NCI-H1105 (cell line): ENCODE measurements around the gene METAP2.
A peak's percentile ranks its signal among the peaks of the same experiment; 100 is the strongest.
"Not testable (repeated sequence)": the region's sequence is repeated elsewhere in the genome, so short reads cannot be mapped to it uniquely, and the experiment has no call there.

ENCODE experiments used
- DNase-seq: peaks from one replicate; lab custom pipeline; 2025; lab: John Stamatoyannopoulos, UW

METAP2 gene

DNA sequence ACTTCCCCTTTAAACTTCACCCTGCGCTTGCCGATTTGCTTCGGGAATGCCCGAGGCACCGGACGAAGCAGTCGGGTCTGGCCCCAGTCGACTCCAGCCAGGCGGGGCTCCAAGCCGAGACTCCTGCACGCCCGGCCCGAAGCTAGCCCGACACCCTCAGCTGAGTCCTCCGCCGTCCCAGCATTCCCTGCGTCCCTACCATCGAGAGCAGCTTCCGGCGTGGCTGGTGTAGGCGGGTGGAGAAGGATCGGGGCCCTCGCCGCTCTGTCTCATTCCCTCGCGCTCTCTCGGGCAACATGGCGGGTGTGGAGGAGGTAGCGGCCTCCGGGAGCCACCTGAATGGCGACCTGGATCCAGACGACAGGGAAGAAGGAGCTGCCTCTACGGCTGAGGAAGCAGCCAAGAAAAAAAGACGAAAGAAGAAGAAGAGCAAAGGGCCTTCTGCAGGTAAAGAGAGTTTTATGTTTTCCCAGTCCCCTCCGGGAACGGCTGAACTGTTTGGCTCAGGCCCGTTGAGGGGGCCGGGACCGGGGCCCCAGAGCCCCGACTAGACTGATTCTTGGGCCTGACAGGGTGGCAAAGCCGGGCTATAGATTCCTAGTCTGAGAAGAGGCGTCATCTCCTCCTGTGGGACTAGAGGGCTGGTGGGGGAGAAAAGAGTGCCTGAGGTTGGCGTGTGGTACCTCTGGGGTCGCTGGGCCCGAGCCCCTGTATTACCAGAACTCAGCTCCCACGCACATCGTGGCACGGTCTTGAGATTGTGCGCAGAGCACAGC is at the start of gene METAP2:
Gene METAP2 (plus strand): TSS at position 269 of the 776 bp plus-strand sequence. CDS start 28 bp downstream, at position 297.
- peak; percentile 94 for DNase-seq

GRCh38 chr12:95424271-95424994 is 49.5 kb upstream of the METAP2 start:
- DNase-seq: no peak

DNA sequence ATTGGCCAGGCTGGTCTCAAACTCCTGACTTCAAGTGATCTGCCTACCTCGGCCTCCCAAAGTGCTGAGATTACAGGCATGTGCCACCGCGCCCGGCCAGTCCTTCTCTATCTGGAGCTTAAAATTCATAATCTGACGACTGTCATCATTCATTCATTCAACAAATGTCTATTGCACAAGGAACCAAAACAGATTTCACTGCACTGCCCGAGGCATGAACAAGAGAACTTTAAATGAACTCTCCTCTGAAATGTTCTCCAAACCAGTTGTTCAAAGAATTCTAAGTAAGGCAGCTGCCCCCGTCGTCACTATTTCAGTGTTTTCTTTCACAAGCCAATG is 44.8 kb upstream of the METAP2 start:
- no peak for DNase-seq

DNA sequence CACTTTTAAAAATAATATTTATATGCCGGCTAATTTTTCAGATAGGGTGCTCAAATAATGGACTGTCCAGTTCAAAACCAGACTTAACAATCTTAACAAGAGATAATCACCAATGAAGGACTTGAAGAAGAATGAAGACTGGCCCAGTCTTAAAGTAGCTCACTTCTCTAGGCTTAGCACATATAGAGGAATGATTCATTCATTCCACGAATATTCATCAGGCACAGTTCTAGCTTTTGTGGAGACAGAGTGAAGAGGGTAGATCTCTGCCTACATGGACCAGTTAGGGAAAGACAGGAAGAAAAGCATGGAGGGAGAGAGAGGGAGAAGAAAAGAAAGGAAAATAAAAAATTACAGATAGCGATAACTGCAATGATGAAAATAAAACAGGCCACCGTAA is 42.8 kb upstream of the METAP2 start:
- no peak for DNase-seq

- DNase-seq: no peak
Measured at GRCh38 chr12:95435355-95435754, 38.6 kb upstream of the METAP2 start.

GRCh38 chr12:95437565-95437964 is 36.4 kb upstream of the METAP2 start:
- no peak for DNase-seq

- no peak for DNase-seq
Measured at GRCh38 chr12:95439461-95440230, 34.3 kb upstream of the METAP2 start.

- DNase-seq: no peak
Measured at GRCh38 chr12:95440401-95440800, 33.6 kb upstream of the METAP2 start.

GRCh38 chr12:95443459-95443858 is 30.5 kb upstream of the METAP2 start:
- no peak for DNase-seq

GRCh38 chr12:95445099-95445498 is 28.9 kb upstream of the METAP2 start:
- not testable (repeated sequence) for DNase-seq

GRCh38 chr12:95445884-95446505 is 28.0 kb upstream of the METAP2 start:
- DNase-seq: no peak

DNA sequence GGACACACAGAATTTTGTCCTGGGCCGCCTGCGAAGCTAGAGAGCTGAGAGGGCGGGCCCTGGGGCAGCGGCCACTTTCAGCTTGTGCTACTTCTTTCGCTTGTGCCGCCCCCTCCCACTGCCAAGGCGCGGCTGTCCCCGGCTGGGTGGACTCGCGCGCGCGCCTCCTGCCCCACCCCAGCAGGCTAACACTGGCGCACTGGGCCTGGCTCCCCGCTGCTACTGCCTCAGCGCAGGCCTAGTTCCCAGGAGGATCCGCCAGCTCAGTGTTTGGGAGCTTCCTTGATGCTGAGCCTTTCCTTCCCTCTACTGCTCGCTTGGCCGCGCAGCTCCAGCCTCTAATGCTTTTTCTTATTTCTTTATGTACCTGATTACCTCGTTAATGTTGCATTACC is 27.4 kb upstream of the METAP2 start:
- DNase-seq: no peak

DNA sequence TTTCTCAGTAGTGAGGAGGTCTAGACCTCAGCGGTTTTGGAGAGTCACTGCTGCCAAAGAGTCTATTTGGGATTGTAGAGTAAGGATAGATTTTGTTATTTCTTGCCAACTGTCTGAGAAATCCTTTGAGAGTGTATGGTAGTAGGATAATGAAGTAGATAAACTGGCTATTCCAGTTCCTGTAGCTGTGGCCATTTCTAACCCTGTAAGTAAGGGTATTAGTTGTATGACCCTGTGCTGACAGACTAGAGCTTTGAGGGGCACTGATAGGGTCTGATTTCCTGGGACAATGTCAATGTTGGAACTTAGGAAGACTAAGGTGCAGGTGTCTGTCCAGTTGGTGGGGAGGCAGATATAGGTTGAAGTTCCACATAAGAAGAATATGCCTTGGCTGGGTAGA is 24.3 kb upstream of the METAP2 start:
- not testable (repeated sequence) for DNase-seq

DNA sequence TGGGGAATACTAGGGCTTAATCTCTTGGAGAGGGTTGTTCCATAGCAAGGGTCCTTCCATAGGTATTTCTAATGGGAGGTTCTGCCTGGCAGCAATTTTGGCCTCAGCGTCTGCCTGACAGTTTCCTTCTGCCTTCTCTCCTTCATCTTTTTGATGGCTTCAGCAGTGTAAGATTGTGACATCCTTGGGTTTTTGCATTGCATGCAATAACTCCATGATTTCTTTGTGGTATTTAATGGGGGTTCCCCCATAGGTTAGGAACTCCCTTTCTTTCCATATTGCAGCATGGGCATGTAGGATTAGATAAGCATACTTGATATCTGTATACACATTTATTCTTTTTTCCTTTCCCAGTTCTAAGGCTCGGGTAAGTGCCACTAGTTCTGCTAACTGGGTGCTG is 21.5 kb upstream of the METAP2 start:
- not testable (repeated sequence) for DNase-seq

- not testable (repeated sequence) for DNase-seq
Measured at GRCh38 chr12:95453881-95454280, 20.1 kb upstream of the METAP2 start.

- not testable (repeated sequence) for DNase-seq
Measured at GRCh38 chr12:95454780-95455215, 19.2 kb upstream of the METAP2 start.

GRCh38 chr12:95457605-95458004 is 16.3 kb upstream of the METAP2 start:
- not testable (repeated sequence) for DNase-seq

- DNase-seq: no peak
Measured at GRCh38 chr12:95458761-95459160, 15.2 kb upstream of the METAP2 start.

DNA sequence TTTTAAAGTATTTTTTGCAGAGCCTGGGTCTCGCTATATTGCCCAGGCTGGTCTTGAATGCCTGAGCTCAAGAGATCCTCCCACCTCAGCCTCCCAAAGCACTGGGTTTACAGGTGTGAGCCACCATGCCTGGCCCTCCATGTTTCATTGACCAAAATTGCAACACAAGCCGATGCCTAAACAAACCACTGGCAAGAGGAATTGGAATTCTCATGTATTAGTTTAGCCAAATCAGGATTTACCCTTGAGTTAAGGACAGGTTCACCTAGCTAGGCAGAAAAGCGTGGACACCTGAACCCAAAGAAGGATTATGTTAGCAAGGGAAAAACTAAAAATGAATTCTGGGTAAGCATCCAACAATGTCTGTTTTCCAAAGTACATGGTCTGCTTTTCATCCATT is 14.6 kb upstream of the METAP2 start:
- no peak for DNase-seq

DNA sequence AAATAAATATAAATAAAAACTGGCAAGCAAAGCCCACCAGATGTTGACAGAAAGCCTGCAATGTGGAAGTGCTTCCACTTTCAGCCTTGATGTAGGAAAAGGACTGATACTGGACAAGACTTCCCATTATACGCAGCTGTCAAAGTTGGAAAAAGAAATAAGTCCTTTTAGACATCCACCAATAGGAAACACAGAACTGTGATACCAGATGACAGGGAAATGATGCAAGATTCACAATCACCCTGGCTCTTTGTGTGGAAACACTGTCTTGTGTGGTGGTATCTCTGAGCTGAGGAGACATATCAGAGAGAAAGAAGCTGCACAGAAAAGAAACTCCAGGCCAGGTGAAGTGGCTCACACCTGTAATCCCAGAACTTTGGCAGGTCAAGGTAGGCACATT is 13.8 kb upstream of the METAP2 start:
- DNase-seq: no peak

DNA sequence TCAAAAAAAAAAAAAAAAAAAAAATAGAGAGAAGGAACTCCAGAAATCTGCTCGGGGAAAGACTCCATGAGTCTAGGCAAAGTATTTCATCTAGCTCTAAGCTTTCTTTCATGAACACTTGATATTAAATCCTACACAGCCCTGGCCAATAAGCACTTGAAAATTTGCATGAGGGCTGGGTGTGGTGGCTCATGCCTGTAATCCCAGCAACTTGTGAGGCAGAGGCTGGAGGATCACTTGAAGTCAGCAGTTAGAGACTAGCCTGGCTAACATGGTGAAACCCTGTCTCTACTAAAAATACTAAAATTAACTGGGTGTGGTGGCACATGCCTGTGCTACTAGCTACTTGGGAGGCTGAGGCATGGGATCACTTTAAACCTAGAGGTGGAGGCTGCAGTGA is 13.1 kb upstream of the METAP2 start:
- no peak for DNase-seq

- DNase-seq: no peak
Measured at GRCh38 chr12:95462081-95462480, 11.9 kb upstream of the METAP2 start.
